ENCODE measurements around the gene ALKBH7.
"Not testable (repeated sequence)": the region's sequence is repeated elsewhere in the genome, so short reads cannot be mapped to it uniquely, and the experiment has no call there.

ALKBH7 gene

GRCh38 chr19:6372594-6373095 lies at the start of gene ALKBH7:
Gene ALKBH7, plus strand, starts transcription at chr19:6372794. Its CDS starts 27 bp downstream, at chr19:6372821.
- peak; percentile 100 for DNase-seq

- no peak for DNase-seq
Measured at GRCh38 chr19:6324757-6325156, 47.8 kb upstream of the ALKBH7 start.

- no peak for DNase-seq
Measured at GRCh38 chr19:6325614-6326013, 47.0 kb upstream of the ALKBH7 start.

GRCh38 chr19:6326815-6327214 lies 45.8 kb upstream of the ALKBH7 start:
- no peak for DNase-seq

GRCh38 chr19:6333439-6333838 lies 39.2 kb upstream of the ALKBH7 start, which contains the start of gene ACER1:
Gene ACER1, minus strand, starts transcription at chr19:6333612. Its CDS starts 61 bp downstream, at chr19:6333551.
- DNase-seq = no peak

- no peak for DNase-seq
Measured at GRCh38 chr19:6334490-6335285, 37.9 kb upstream of the ALKBH7 start.

GRCh38 chr19:6340493-6341201 lies 31.9 kb upstream of the ALKBH7 start:
- no peak for DNase-seq

- no peak for DNase-seq
Measured at GRCh38 chr19:6343462-6343861, 29.1 kb upstream of the ALKBH7 start.

- not testable (repeated sequence) for DNase-seq
Measured at GRCh38 chr19:6349271-6349670, 23.3 kb upstream of the ALKBH7 start.

- DNase-seq = no peak
Measured at GRCh38 chr19:6350688-6351087, 21.9 kb upstream of the ALKBH7 start.

GRCh38 chr19:6352381-6353165 lies 20.0 kb upstream of the ALKBH7 start:
- no peak for DNase-seq

- DNase-seq = peak; percentile 8
Measured at GRCh38 chr19:6354098-6354674, 18.4 kb upstream of the ALKBH7 start.

GRCh38 chr19:6355321-6356040 lies 17.1 kb upstream of the ALKBH7 start:
- not testable (repeated sequence) for DNase-seq

GRCh38 chr19:6357174-6357573 lies 15.4 kb upstream of the ALKBH7 start:
- DNase-seq = no peak

- DNase-seq = no peak
Measured at GRCh38 chr19:6358003-6358402, 14.6 kb upstream of the ALKBH7 start.

- DNase-seq = no peak
Measured at GRCh38 chr19:6359568-6360341, 12.8 kb upstream of the ALKBH7 start.

- not testable (repeated sequence) for DNase-seq
Measured at GRCh38 chr19:6360445-6360844, 12.1 kb upstream of the ALKBH7 start.

GRCh38 chr19:6360857-6361216 lies 11.8 kb upstream of the ALKBH7 start:
- DNase-seq = not testable (repeated sequence)

GRCh38 chr19:6362027-6362350 lies 10.6 kb upstream of the ALKBH7 start:
- DNase-seq = no peak

GRCh38 chr19:6362351-6362801 lies 10.2 kb upstream of the ALKBH7 start:
- no peak for DNase-seq

GRCh38 chr19:6364353-6364752 lies 8.2 kb upstream of the ALKBH7 start:
- DNase-seq = no peak

Data from inflammatory macrophage treated with lipopolysaccharide for 4 hours (primary cell).